NCI-H524 treated with DMSO at 0.1 percent for 48 hours (cell line): ENCODE results near the gene RNF103.

ENCODE experiments used
- DNase-seq: peaks from one replicate; lab custom pipeline; 2025; lab: John Stamatoyannopoulos, UW

The RNF103 gene

DNA sequence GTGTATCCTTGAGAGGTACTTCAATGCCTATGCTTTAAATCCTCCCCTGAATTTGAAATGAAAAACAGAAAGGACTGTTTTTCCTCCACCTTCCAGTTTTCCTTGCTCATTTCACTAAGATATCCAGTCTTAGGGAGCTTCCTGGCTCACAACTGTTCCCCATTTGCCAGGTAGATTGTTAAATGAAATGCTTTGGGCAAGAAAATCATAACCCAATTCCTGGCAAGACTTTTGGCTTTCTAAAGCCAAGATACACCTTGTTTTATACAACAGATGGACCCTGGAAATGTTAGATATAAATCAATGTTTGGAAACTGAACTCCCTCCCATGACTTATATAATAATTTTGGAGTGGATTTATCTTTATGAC, 56.9 kb downstream of the RNF103 start:
- DNase-seq, result no peak

DNA sequence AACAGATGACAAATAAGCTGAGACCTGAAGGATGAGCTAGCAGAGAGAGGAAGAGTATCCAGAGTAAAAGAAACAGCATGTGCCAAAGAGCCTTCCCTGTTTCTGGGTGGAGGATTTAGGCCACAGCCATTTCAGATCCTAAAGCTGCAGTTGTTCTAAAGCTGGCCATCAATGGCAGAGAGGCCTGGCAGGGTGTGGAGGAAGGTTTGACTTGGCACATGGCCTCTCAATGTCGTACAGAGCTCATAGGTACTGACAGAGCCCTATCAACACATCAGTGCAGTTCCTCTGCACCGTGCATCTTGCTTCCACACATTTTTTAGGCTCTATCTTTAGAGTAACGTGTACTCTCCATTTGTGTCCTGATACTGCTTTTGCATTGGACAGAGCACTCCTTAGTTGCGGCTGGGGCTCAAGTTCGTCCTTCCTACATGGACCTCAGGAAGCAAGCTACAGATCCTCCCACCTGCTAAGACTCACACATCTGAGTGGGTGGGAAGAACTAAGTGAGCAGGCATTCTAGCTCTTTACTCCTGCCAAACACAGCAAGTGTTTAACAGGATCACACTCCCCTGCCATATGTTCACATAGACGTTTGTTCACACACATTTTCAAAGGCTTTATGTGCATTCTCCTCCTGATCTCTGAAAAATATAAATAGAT, 57.4 kb downstream of the RNF103 start:
- peak; percentile 28 for DNase-seq

- DNase-seq, result no peak
These were observed 60.0 kb downstream of the RNF103 start for GRCh38 chr2:86563650-86564061.

- DNase-seq, result peak; percentile 56
These were observed 60.6 kb downstream of the RNF103 start, which contains the start of gene CHMP3 for GRCh38 chr2:86562922-86563649. Gene CHMP3 (minus strand): TSS chr2:86563443. CDS start chr2:86563348, 95 bp downstream.

DNA sequence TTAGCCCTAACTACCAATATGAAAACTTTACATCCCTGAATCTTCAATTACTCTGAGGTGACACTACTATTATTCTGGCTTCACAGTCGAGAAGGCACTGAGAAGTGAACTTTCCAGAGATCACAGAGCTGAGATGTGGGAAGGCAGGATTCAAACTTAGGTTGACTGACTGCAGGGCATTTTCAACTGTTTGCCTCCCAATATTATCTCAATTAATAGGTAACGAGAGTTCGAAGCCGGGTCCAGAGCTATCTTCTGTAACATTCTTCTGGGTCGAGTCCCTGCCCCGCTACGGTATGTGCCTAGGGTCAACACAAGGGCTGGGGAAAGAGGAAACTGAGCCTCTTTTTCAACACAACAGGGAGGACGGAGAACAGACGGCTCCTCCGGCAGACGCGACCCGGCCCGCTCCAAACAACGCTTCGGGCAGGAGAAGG, 61.2 kb downstream of the RNF103 start:
- DNase-seq, result no peak

GRCh38 chr2:86557836-86558235, 65.8 kb downstream of the RNF103 start:
- DNase-seq, result no peak

DNA sequence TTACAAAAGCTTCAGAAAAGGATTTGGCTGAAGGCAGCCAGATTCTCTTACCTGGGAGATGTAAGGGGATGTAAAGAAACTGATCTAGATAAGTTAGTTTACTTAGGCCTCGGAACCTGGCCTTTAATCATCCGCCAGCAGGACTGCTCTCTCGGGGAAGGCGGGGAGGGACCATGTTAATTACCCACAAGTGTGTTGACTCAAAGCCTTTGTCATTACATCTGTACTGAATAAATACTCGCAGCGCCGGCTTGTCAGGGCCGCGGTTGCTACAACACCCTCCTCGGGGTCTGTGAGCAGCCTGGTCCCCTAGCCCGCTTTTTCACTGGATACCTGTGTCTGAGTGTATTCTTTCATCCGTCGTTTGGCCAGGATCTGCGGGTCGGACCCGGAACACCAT, 67.2 kb downstream of the RNF103 start:
- DNase-seq, result no peak
